A549 (cell line): ENCODE results near the gene SMIM44. TPM values are rescaled to one million over a fixed set of nuclear protein-coding genes. Genes with fewer than 3 reads are reported as not detected.

Experiments used
- ATAC-seq, 2 experiments: fragments of 200-7000 bp in 1 of 2; fragments of >200 bp in 1 of 2; cut with Nextera tagmentation in 1 of 2; cut with Tn5 transposase in 1 of 2; 3 replicates each; pipeline versions ENCODE4 v1.8.0 to v1.9.1; 2018 to 2020; ENCODE audit warnings: mild to moderate bottlenecking in 1 of 2, moderate library complexity in 1 of 2
- CTCF ChIA-PET: fragments of 300-600 bp; sonication (Branson Sonifier 250); formaldehyde crosslinking; extraction: SDS; loops from one replicate; lab custom pipeline; 2021; ENCODE audit warnings: antibody characterized with exemption, inconsistent platforms; lab: Yijun Ruan, JAX
- POLR2A ChIA-PET: fragments of 350-600 bp; formaldehyde crosslinking; extraction: SDS; loops from one replicate; lab custom pipeline; 2021; ENCODE audit warnings: antibody characterized with exemption, inconsistent platforms; lab: Yijun Ruan, JAX
- DNase-seq, 2 experiments: peaks; one replicate each; pipeline versions ENCODE4 v3.0.0 to v3.0.0-alpha.2; 2011 to 2016; ENCODE audit warnings: low read depth in 1 of 2, low spot score in 1 of 2
- FAIRE-seq: peaks from 2 replicates; lab custom pipeline; 2011; peaks lifted over from hg19 to GRCh38; lab: Jason Lieb, UNC
- H3K27ac ChIP-seq, 2 experiments: fragments of >200 bp; sonication (Bioruptor Twin); formaldehyde crosslinking; 3 replicates each; pipeline ENCODE4 v1.5.1; 2016 to 2017
- H3K4me1 ChIP-seq: fragments of >200 bp; sonication (Bioruptor Twin); formaldehyde crosslinking; 3 replicates; pipeline ENCODE4 v1.6.1; 2016
- H3K4me2 ChIP-seq: fragments of >200 bp; sonication (Bioruptor Twin); formaldehyde crosslinking; 3 replicates; pipeline ENCODE4 v1.6.1; 2016
- H3K4me3 ChIP-seq: fragments of >200 bp; sonication (Bioruptor Twin); formaldehyde crosslinking; 3 replicates; pipeline ENCODE4 v1.5.1; 2016
- H3K9me3 ChIP-seq: fragments of >200 bp; sonication (Bioruptor Twin); formaldehyde crosslinking; 3 replicates; pipeline ENCODE4 v1.6.1; 2016
- BCL3 ChIP-seq: fragments of >200 bp; sonication (Bioruptor Twin); formaldehyde crosslinking; IDR thresholded peaks from 3 replicates; pipeline ENCODE4 v1.6.1; 2016
- CBX2 ChIP-seq: fragments of 200-600 bp; sonication (generic); IDR thresholded peaks from 2 replicates; pipeline ENCODE4 v1.6.1; 2016; ENCODE audit warnings: low read depth, mild to moderate bottlenecking, borderline replicate concordance
- CBX8 ChIP-seq: fragments of 200-600 bp; sonication (generic); IDR thresholded peaks from 2 replicates; pipeline ENCODE4 v1.6.1; 2016
- CEBPB ChIP-seq, 2 experiments: fragments of >200 bp in 1 of 2; sonication (Bioruptor Twin) in 1 of 2; formaldehyde crosslinking in 1 of 2; IDR thresholded peaks; 2 replicates each; pipeline ENCODE4 v1.6.1; 2012 to 2016
- CHD4 ChIP-seq: fragments of 200-600 bp; sonication (generic); IDR thresholded peaks from 2 replicates; pipeline ENCODE4 v1.6.1; 2016; ENCODE audit warnings: antibody characterized with exemption, mild to moderate bottlenecking, borderline replicate concordance
- ELK1 ChIP-seq: fragments of 150-350 bp; IDR thresholded peaks from 2 replicates; pipeline ENCODE4 v1.6.1; 2014; ENCODE audit warnings: low read depth, mild to moderate bottlenecking, low read length
- EP300 ChIP-seq, 2 experiments: fragments of >200 bp; sonication (Bioruptor Twin); formaldehyde crosslinking; IDR thresholded peaks; 2 replicates in 1 of 2; 3 replicates in 1 of 2; pipeline ENCODE4 v1.6.1; 2016 to 2017
- ESRRA ChIP-seq: fragments of 150-350 bp; IDR thresholded peaks from 2 replicates; pipeline ENCODE4 v1.6.1; 2014; ENCODE audit warnings: mild to moderate bottlenecking, low read length, borderline replicate concordance
- FOSL2 ChIP-seq, 2 experiments: fragments of 450-650 bp in 1 of 2; fragments of >200 bp in 1 of 2; sonication (Bioruptor Twin) in 1 of 2; formaldehyde crosslinking; IDR thresholded peaks; 2 replicates each; pipeline versions ENCODE4 v1.5.0 to v1.6.1; 2016 to 2020; ENCODE audit warnings: mild to moderate bottlenecking in 1 of 2, moderate library complexity in 1 of 2
- GATA3 ChIP-seq: IDR thresholded peaks from 2 replicates; pipeline ENCODE4 v1.6.1; 2012; ENCODE audit warnings: borderline replicate concordance
- HDAC2 ChIP-seq: fragments of 200-600 bp; sonication (generic); IDR thresholded peaks from 2 replicates; pipeline ENCODE4 v1.6.1; 2016
- HOXB5 ChIP-seq: fragments of 250-450 bp; sonication (Bioruptor Pico); IDR thresholded peaks from 2 replicates; pipeline ENCODE4 v1.5.0; 2020; ENCODE audit warnings: mild to moderate bottlenecking, moderate library complexity
- JUN ChIP-seq, 2 experiments: fragments of >200 bp; sonication (Bioruptor Twin); formaldehyde crosslinking; IDR thresholded peaks; 2 replicates in 1 of 2; 3 replicates in 1 of 2; pipeline ENCODE4 v1.6.1; 2016 to 2017
- JUNB ChIP-seq: fragments of >200 bp; sonication (Bioruptor Twin); formaldehyde crosslinking; IDR thresholded peaks from 2 replicates; pipeline ENCODE4 v1.6.1; 2016
- KDM1A ChIP-seq: fragments of 200-600 bp; sonication (generic); IDR thresholded peaks from 2 replicates; pipeline ENCODE4 v1.6.1; 2016; ENCODE audit warnings: low read depth, mild to moderate bottlenecking
- KDM5A ChIP-seq: fragments of 200-600 bp; sonication (generic); IDR thresholded peaks from 2 replicates; pipeline ENCODE4 v1.6.1; 2016; ENCODE audit warnings: antibody characterized with exemption, mild to moderate bottlenecking
- MAZ ChIP-seq: fragments of 150-350 bp; IDR thresholded peaks from 2 replicates; pipeline ENCODE4 v1.6.1; 2014; ENCODE audit warnings: antibody characterized with exemption, low read depth, low read length, borderline replicate concordance
- MYC ChIP-seq: IDR thresholded peaks from 2 replicates; pipeline ENCODE4 v1.6.1; 2012; ENCODE audit warnings: mild to moderate bottlenecking, inconsistent platforms, low read length, improper control_type of control experiment, borderline replicate concordance
- NFE2L2 ChIP-seq: fragments of 150-350 bp; conservative IDR thresholded peaks from 2 replicates; pipeline ENCODE4 v1.6.1; 2014; ENCODE audit warnings: low read length
- PHF8 ChIP-seq: fragments of 200-600 bp; sonication (generic); IDR thresholded peaks from 2 replicates; pipeline ENCODE4 v1.6.1; 2016; ENCODE audit warnings: low read depth, mild to moderate bottlenecking, antibody characterized with exemption, moderate library complexity, borderline replicate concordance
- SMC3 ChIP-seq: fragments of >200 bp; sonication (Bioruptor Twin); formaldehyde crosslinking; IDR thresholded peaks from 3 replicates; pipeline ENCODE4 v1.6.1; 2018; ENCODE audit warnings: inconsistent platforms
- SREBF2 ChIP-seq: fragments of 450-650 bp; IDR thresholded peaks from 2 replicates; pipeline ENCODE4 v1.6.1; 2014; ENCODE audit warnings: mild to moderate bottlenecking, moderate library complexity
- ZFP36 ChIP-seq: fragments of 450-650 bp; IDR thresholded peaks from 2 replicates; pipeline ENCODE4 v1.6.1; 2014; ENCODE audit warnings: borderline replicate concordance; ENCODE audit not compliant: partially characterized antibody
- WGBS: methylation state at CpG from one replicate; pipeline ENCODE4 v1.1.6; 2017; ENCODE audit errors: missing lambda C conversion rate; 5-methylcytosine and 5-hydroxymethylcytosine counted together
- polyA plus RNA-seq, 4 experiments: library from polyadenylated mRNA; depleted of rRNA in 3 of 4; stranded (reverse); fragments of >200 nt; fragmentation: RNase III in 1 of 4; extraction: RNeasy Plus Mini Kit Qiagen cat#74134 plus additional on column Dnase treatment in 1 of 4; gene quantifications; 2 replicates in 3 of 4; 3 replicates in 1 of 4; pipeline ENCODE4 v1.2.3, GENCODE V29; 2011 to 2017
- TF ChIP-seq, protein P1 (sequence below): fragments of >200 bp; sonication (Bioruptor Twin); formaldehyde crosslinking; IDR thresholded peaks from 2 replicates; pipeline ENCODE4 v1.6.1; 2016
- TF ChIP-seq, protein P2 (sequence below): fragments of 250-450 bp; sonication (Bioruptor Pico); IDR thresholded peaks from 2 replicates; pipeline ENCODE4 v1.5.0; 2020; ENCODE audit warnings: low read depth, mild to moderate bottlenecking, moderate library complexity
- TF ChIP-seq, protein P3 (sequence below): fragments of 250-450 bp; sonication (Bioruptor Pico); IDR thresholded peaks from 2 replicates; pipeline ENCODE4 v1.5.0; 2021; ENCODE audit warnings: mild to moderate bottlenecking, moderate library complexity, borderline replicate concordance
- TF ChIP-seq, protein P4 (sequence below): IDR thresholded peaks from 2 replicates; pipeline ENCODE4 v1.6.1; 2012

Gene SMIM44
- polyA plus RNA-seq, 2 of the 4 experiments (the other 2 are of a cell fraction), result not detected

- POLR2A ChIA-PET, result no interaction called here
- Histone ChIP-seq H3K27ac (no peak overlapping the region), H3K9me3 (no peaks in the 10 kb centered on the region), H3K4me3 (no peak overlapping the region)
- 58% methylated on average over 2 of the region's 2 CpGs for WGBS
- no peak for FAIRE-seq
- ATAC-seq, result no peak
- TF ChIP-seq KDM5A (no peak), FOSL2 (IDR thresholded peaks at IDR 0.05) (no peak), FOSL2 (CRISPR knock-in tag; IDR thresholded peaks at IDR 0.05) (no peak), NFE2L2 (no peak), GATA3 (no peak), SREBF2 (no peak), JUNB (no peak), MAZ (no peak), ESRRA (no peak), EP300 (IDR thresholded peaks at IDR 0.05) (no peak), ELK1 (no peak), CEBPB (IDR thresholded peaks at IDR 0.05) (no peak), HDAC2 (no peak), MYC (no peak), BCL3 (no peak)
- TF ChIP-seq, protein P1, sequence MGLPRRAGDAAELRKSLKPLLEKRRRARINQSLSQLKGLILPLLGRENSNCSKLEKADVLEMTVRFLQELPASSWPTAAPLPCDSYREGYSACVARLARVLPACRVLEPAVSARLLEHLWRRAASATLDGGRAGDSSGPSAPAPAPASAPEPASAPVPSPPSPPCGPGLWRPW, result no peak
- TF ChIP-seq, protein P2, sequence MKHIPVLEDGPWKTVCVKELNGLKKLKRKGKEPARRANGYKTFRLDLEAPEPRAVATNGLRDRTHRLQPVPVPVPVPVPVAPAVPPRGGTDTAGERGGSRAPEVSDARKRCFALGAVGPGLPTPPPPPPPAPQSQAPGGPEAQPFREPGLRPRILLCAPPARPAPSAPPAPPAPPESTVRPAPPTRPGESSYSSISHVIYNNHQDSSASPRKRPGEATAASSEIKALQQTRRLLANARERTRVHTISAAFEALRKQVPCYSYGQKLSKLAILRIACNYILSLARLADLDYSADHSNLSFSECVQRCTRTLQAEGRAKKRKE, result no peak
- TF ChIP-seq, protein P3, sequence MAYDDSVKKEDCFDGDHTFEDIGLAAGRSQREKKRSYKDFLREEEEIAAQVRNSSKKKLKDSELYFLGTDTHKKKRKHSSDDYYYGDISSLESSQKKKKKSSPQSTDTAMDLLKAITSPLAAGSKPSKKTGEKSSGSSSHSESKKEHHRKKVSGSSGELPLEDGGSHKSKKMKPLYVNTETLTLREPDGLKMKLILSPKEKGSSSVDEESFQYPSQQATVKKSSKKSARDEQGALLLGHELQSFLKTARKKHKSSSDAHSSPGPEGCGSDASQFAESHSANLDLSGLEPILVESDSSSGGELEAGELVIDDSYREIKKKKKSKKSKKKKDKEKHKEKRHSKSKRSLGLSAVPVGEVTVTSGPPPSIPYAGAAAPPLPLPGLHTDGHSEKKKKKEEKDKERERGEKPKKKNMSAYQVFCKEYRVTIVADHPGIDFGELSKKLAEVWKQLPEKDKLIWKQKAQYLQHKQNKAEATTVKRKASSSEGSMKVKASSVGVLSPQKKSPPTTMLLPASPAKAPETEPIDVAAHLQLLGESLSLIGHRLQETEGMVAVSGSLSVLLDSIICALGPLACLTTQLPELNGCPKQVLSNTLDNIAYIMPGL (CRISPR knock-in tag), result no peak
- TF ChIP-seq, protein P4, sequence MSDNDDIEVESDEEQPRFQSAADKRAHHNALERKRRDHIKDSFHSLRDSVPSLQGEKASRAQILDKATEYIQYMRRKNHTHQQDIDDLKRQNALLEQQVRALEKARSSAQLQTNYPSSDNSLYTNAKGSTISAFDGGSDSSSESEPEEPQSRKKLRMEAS, result no peak
- TF ChIP-seq, all 56 proteins: peak for 0
- CTCF ChIA-PET, result no interaction called here
- DNase-seq, result no peak
- Histone ChIP-seq H3K4me1 (peaks cover 13% of the 10 kb centered on the region; the same call in 2 of the 3 replicates), H3K4me2 (no peak overlapping the region)
Measured at GRCh38 chr19:3476830-3477229, 6.4 kb downstream of the SMIM44 start.

DNA sequence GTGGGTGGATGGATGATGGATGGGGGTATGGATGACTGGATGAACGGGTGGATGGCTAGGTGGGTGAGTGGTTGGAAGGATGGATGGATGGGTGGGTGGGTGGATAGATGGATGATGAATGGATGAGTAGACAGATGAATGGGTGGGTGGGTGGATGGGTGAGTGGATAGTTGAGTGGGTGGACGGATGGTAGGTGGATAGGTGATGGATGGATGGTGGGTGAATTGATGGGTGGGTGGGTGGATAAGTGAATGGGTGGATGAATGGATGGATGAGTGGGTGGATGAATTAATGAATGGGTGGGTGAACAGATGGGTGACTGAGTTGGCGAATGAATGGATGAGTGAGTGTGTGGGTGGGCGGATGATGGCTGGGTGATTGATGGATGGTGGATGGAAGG, 7.8 kb downstream of the SMIM44 start:
- Histone ChIP-seq H3K4me1 (peaks cover 16% of the 10 kb centered on the region; the same call in 2 of the 3 replicates), H3K4me3 (no peak overlapping the region), H3K4me2 (no peak overlapping the region), H3K9me3 (no peaks in the 10 kb centered on the region), H3K27ac (no peak overlapping the region)
- no peak for FAIRE-seq
- 23% methylated on average over 4 of the region's 4 CpGs for WGBS
- ChIA-PET POLR2A (no interaction called here), CTCF (interaction anchor here (0.6 kb wide), 1 partner anchor 9 kb away, joined by 3 read pairs; no protein-coding TSS in a partner anchor)
- no peak for DNase-seq
- no peak for ATAC-seq
- no peak for TF ChIP-seq CBX2
- TF ChIP-seq KDM5A, result no peak
- TF ChIP-seq, protein P1, result no peak
- no peak for TF ChIP-seq SMC3
- TF ChIP-seq KDM1A, result no peak
- TF ChIP-seq JUN (IDR thresholded peaks at IDR 0.05), result no peak
- TF ChIP-seq CBX8, result no peak
- no peak for TF ChIP-seq CEBPB (IDR thresholded peaks at IDR 0.05)
- TF ChIP-seq ESRRA, result no peak
- no peak for TF ChIP-seq JUNB
- TF ChIP-seq PHF8, result no peak
- no peak for TF ChIP-seq HOXB5 (CRISPR knock-in tag)
- TF ChIP-seq ZFP36, result no peak
- TF ChIP-seq CHD4, result no peak
